ENCODE measurements around the gene GNAS.

DNA sequence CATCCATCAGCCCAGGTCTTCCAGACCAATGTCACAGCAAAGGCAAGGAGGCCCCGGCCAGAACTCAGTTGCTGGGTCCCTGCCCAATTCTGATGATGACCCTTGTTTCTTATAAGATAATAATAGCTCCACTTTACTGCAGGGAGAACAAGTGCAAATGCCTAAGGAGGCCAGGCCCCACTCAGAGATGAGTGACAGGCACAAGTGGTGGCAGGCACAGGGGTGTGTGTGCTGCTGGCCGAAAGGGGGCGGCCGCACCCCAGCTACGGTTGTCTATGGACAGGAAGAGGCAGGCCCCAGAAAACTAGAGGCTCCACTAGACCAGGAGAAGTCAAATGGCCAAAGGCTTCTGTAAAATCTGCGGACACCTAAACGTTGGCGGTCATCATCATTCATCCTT lies 30.4 kb upstream of the GNAS start:
- no peak for TF ChIP-seq POLR2A (IDR thresholded peaks at IDR 0.05)
- TF ChIP-seq, protein P1, sequence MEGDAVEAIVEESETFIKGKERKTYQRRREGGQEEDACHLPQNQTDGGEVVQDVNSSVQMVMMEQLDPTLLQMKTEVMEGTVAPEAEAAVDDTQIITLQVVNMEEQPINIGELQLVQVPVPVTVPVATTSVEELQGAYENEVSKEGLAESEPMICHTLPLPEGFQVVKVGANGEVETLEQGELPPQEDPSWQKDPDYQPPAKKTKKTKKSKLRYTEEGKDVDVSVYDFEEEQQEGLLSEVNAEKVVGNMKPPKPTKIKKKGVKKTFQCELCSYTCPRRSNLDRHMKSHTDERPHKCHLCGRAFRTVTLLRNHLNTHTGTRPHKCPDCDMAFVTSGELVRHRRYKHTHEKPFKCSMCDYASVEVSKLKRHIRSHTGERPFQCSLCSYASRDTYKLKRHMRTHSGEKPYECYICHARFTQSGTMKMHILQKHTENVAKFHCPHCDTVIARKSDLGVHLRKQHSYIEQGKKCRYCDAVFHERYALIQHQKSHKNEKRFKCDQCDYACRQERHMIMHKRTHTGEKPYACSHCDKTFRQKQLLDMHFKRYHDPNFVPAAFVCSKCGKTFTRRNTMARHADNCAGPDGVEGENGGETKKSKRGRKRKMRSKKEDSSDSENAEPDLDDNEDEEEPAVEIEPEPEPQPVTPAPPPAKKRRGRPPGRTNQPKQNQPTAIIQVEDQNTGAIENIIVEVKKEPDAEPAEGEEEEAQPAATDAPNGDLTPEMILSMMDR (IDR thresholded peaks at IDR 0.05), result no peak
